Mesenchymal stem cell (in vitro differentiated cells and primary cell): ENCODE measurements around the gene ITGB3. TPM values are rescaled to one million over a fixed set of nuclear protein-coding genes. Genes with fewer than 3 reads are reported as not detected.

ENCODE experiments used
- small RNA-seq: library from polyadenylated mRNA; stranded (forward); fragments of <200 nt; extraction: miRNeasy Mini kit (QIAGEN cat#:217004); gene quantifications from one replicate; pipeline ENCODE3, GENCODE V24; 2013; ENCODE audit warnings: low read depth

ITGB3 gene

Small RNAs within 50 kb of the gene (small RNA-seq; reads per million reads assigned to genes)
- gene RNU7-186P, result not detected
